Epithelial cell of proximal tubule (primary cell): ENCODE data around the gene KCNE3. TPM values are rescaled to one million over a fixed set of nuclear protein-coding genes. Genes with fewer than 3 reads are reported as not detected.

ENCODE experiments used
- DNase-seq: peaks from one replicate; pipeline ENCODE4 v3.0.0-alpha.2; 2011; ENCODE audit warnings: low read depth
- H3K4me3 ChIP-seq: 2 replicates; pipeline ENCODE4 v1.5.1; 2011; ENCODE audit warnings: low read depth, mild to moderate bottlenecking, low read length
- CTCF ChIP-seq: conservative IDR thresholded peaks from 2 replicates; pipeline ENCODE4 v1.5.1; 2012; ENCODE audit warnings: low read depth, mild to moderate bottlenecking, low read length
- total RNA-seq: library from RNA; depleted of rRNA; stranded (reverse); fragments of >200 nt; gene quantifications from 2 replicates; pipeline ENCODE4 v1.2.3, GENCODE V29; 2015

KCNE3 gene
- total RNA-seq, 1 donor from 2014 or later: 0.98 TPM

- TF ChIP-seq CTCF: no peak
- no peak for DNase-seq
Observed at GRCh38 chr11:74412321-74412720, 55.0 kb downstream of the KCNE3 start.

GRCh38 chr11:74409633-74410032, 57.7 kb downstream of the KCNE3 start:
- TF ChIP-seq CTCF: no peak
- no peak overlapping the region for H3K4me3 ChIP-seq
- DNase-seq: no peak

More at GRCh38 chr11:74412321-74412720, 55.0 kb downstream of the KCNE3 start:
- no peak overlapping the region for H3K4me3 ChIP-seq

Other genes with a start within 250 kb of the KCNE3 start
- 0.51 and 0.81 TPM in 2 replicates for gene P4HA3, start 155.9 kb downstream of the KCNE3 start, total RNA-seq
- 10.0 and 10.3 TPM in 2 replicates for gene PGM2L1, start 69.1 kb downstream of the KCNE3 start, total RNA-seq
- 7.1 and 8.8 TPM in 2 replicates for gene LIPT2, start 26.2 kb upstream of the KCNE3 start, total RNA-seq
- gene POLD3, start 125.0 kb upstream of the KCNE3 start, total RNA-seq: 16.7 and 18.8 TPM in 2 replicates